HG03025 (cell line): ENCODE measurements around the gene THAP12.
"Not testable (repeated sequence)": the region's sequence is repeated elsewhere in the genome, so short reads cannot be mapped to it uniquely, and the experiment has no call there.

Source experiments
- ATAC-seq: cut with Tn5 transposase; IDR thresholded peaks from one replicate; pipeline ENCODE4 v1.9.1; 2021; ENCODE audit warnings: mild to moderate bottlenecking, moderate library complexity; ENCODE audit not compliant: unreplicated experiment, low FRiP score

The THAP12 gene

DNA sequence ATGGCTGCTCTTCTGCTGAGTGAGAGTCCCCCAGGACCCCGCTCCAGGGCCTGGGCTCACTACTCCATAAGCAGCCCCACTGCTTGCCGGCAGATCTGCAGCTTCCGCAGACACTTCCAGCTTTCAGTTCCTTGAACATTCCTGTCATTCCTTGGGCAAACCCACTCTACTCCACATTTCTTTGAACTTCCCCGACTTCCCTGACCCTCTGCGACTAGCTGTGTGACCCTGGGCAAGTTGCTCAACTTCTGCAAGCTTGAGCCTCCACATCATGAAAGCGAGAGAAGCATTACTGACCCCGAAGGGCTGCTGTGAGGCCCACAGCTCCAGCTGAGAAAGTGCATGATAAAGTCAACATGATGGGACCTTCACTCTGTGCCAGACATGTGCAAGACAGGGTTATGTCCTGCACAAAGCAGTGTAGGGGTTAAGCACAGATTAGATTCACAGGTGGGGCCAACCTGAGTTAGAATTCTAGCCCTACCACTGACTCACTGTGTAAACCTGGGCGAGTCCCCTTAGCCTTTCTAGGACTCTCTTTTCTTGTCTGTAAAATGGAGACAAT is 51.8 kb downstream of the THAP12 start:
- no peak for ATAC-seq

GRCh38 chr11:76327756-76328388 is 53.1 kb downstream of the THAP12 start:
- no peak for ATAC-seq

DNA sequence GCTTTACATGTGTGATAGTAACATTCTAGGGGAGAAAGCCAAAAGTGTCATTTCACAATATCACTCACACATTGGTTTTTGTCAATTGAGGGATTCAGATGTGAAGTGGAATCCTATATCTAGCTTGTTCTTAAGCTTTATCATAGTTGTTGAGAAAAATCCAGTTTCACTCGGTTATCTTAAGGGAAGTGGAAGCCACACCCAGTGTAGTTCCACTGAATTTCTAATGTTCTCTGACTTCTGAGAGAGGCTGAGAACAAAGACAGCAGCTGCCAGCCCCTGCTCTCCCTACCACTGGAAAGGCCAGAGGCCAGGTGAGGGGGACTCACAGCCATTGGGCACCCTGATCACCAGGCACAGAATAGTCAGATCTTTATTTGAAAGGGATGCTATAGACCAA is 53.7 kb downstream of the THAP12 start:
- no peak for ATAC-seq

GRCh38 chr11:76325185-76325584 is 55.7 kb downstream of the THAP12 start:
- ATAC-seq = no peak

DNA sequence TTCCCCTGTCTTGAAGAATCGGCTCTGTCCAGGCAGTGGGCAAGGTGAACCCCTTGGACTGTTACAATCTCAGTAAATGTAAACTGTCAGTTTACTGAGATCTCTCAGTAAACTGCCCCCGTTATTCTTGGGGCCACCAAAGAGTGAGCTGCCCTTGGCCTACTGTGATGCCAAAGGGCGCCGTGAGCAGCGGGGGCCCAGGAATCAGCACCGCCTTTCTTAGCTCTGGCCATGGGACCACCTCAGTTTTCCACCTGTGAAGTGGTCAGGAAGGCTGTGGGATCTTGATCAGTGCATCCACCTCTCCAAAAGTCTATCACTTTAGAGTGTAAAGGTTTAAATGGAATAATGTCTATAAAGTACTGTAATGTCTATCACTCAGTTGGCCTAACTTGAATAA is 57.1 kb downstream of the THAP12 start:
- ATAC-seq = no peak

DNA sequence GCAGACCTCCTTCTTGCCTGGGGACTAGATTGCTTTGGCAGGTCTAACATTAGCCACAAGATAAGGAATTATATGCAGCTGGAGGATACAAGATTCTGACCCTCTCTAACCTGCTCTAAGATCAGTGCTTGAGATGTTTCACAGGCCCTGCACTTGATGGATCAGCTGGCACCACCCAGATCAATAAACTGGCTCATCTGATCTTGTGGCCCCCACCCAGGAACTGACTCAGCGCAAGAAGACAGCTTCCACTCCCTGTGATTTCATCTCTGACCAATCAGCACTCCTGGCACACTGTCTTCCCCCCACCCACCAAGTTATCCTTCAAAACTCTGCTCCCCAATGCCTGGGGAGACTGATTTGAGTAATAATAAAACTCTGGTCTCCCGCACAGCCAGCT is 57.6 kb downstream of the THAP12 start:
- not testable (repeated sequence) for ATAC-seq

GRCh38 chr11:76322942-76323341 is 58.0 kb downstream of the THAP12 start:
- no peak for ATAC-seq

DNA sequence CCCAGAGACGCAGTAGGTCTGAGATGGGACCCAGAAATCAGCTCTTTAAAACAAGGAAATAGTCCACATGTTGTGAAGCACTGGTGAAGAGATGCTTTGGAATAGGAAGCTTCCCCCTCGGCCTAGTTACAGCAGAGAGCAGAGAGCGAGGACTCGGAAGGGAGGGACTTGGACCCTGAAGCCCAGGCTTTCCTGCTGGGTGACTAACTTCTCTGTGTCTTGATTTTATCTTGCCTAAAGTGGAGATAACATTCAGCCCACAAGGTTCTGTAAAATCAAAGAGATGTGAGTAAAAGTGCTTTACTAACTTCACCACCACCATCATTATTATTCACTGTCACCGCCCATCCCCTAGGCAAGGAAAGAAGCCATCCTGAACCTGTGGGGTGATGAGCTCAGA is 58.4 kb downstream of the THAP12 start:
- ATAC-seq = no peak

- no peak for ATAC-seq
Observed at GRCh38 chr11:76321820-76322524, 59.0 kb downstream of the THAP12 start.

DNA sequence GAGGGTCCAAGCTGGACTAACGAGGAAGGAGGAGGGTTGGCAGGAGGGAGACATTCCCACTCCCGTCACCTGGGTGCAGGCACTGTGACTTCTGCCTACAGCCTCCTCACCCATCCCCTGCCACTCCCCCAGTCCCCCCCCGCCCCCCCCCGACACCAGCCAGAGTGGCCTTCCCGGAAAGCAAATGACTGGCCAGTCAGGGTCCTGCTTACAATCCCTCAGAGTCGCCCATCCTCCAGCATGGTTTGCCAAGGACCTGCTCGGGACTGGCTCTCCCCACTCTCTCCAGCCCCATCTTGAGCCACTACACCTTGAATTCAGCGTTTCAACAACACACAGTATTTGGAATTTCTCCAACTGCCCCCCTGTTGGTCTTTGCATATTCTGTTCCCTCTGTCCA is 59.6 kb downstream of the THAP12 start:
- no peak for ATAC-seq

GRCh38 chr11:76320929-76321328 is 60.0 kb downstream of the THAP12 start:
- no peak for ATAC-seq

DNA sequence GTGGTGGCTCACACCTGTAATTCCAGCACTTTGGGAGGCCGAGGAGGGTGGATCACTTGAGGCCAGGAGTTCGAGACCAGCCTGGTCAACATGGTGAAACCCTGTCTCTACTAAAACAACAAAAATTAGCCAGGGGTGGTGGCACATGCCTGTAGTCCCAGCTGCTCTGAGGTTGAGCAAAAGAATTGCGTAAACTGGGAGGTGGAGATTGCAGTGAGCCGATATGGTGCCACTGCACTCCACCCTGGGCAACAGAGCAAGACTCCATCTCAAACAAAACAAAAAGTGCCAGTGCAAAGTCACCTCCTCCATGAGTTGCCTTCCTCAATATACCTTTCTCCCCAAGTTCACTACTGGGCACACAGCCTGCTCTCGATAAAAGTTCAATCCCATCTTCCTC is 61.1 kb downstream of the THAP12 start:
- not testable (repeated sequence) for ATAC-seq

GRCh38 chr11:76318744-76319384 is 62.1 kb downstream of the THAP12 start:
- ATAC-seq = peak; percentile 53

- no peak for ATAC-seq
Observed at GRCh38 chr11:76317296-76317695, 63.6 kb downstream of the THAP12 start.

DNA sequence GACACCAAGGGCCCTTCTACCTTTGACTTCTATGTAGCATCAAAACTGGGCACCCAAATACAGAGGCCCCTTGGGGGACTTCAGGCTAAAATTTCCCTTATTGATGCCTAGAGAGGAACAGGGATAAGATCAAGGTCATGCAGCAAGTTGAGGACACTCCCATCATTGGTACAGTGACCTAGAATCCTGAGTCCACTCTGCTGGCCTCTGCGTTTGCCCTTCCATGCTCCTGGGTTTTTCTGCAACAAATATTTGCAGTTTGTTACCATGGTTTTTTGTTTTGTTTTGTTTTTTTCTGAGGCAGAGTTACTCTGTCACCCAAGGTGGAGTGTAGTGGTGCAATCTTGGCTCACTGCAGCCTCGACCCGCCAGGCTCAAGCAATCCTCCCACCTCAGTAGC is 64.2 kb downstream of the THAP12 start:
- ATAC-seq = no peak

DNA sequence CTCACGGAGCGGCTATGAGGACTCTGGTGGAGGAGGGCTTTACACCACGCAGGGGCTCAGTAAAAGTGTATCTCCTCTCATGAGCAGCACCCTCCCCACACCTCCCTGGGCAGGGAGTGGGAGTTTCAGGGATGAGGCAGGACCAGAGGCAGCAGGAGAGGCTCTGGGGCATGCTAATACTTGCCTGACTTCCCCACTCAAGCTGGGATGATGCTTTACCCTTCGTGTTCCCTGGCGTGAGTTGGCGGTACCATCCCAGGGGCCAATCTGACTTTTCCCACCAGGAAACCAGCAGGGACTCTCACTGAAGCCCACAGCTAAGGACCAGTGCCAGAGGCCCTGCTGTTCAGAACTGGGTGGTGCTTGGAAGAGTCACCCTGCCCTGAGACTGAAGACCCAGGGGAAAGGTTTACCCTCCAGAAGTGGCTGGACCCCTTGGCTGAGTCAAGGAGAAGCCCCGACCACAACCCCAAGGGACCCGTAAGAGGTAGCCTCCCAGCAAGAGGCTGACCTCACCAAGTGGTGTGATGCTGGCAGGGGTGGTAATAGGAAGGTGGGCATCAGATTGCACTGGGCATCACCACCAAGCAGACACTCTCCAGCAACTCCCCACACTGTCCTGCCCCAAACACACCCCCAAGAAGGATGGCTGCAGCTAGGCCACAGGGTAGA is 65.6 kb downstream of the THAP12 start:
- ATAC-seq = no peak

- no peak for ATAC-seq
Observed at GRCh38 chr11:76314741-76315090, 66.2 kb downstream of the THAP12 start.

DNA sequence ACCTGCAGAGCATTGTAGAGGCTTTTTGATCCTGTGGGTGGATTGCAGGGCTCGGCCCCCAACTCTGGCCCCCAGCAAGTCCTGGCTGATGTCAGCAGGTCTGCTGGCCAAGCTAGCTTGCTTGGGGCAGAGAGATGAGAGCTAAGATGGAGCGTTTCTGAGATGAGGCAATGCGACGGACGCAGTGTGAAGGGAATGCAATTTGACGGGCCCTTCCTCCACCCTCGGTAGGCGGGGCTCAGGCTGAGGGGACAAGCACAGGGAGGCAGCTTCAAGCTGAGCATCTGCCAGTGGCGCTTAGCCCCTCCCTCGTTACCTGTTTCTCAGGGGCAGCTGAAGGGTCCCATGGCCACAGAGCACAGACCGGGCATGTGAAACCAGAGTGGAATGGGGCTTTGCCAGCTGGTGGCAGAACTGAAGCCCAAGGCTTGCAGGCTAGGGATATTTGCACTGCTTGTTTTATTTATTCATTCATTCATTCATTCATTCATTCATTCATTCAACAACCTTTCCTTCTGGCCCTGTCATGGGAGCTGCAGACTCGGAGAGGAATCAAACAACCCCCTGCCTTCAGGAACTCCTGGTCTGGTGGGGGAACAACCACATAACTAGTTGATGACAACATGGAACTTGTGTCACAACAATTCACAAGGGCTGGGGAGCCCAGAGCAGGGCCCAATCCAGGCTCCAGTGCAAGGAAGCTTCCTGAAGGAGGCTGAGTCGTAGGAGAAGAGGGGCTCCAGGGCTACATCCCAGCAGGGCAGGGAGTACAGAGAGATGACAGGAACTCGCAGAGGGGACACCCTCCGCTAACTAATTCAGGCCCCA is 66.8 kb downstream of the THAP12 start:
- ATAC-seq = no peak

GRCh38 chr11:76313271-76313670 is 67.7 kb downstream of the THAP12 start:
- ATAC-seq = no peak
